H9 (cell line): ENCODE results near the gene DCAF11. TPM values are rescaled to one million over a fixed set of nuclear protein-coding genes. Genes with fewer than 3 reads are reported as not detected.

ENCODE experiments used
- DNase-seq: peaks from one replicate; pipeline ENCODE4 v3.0.0-alpha.2; 2017
- H2AFZ ChIP-seq: one replicate; pipeline ENCODE4 v1.6.1; 2013; ENCODE audit warnings: mild to moderate bottlenecking, low read length, control low read depth, moderate library complexity
- H2AK5ac ChIP-seq: 2 replicates; pipeline ENCODE4 v1.6.1; 2013; ENCODE audit warnings: low read length, control low read depth, mixed read lengths; ENCODE audit not compliant: insufficient read length
- H2BK120ac ChIP-seq: one replicate; pipeline ENCODE4 v1.6.1; 2013; ENCODE audit warnings: low read depth, mild to moderate bottlenecking, low read length, control low read depth, inconsistent platforms; ENCODE audit not compliant: poor library complexity, severe bottlenecking
- H2BK12ac ChIP-seq: 2 replicates; pipeline ENCODE4 v1.6.1; 2013; ENCODE audit warnings: low read length, control low read depth, mixed read lengths, low read depth; ENCODE audit not compliant: insufficient read length
- H2BK15ac ChIP-seq: 2 replicates; pipeline ENCODE4 v1.6.1; 2013; ENCODE audit warnings: low read depth, low read length, control low read depth
- H2BK20ac ChIP-seq: one replicate; pipeline ENCODE4 v1.6.1; 2013; ENCODE audit warnings: low read depth, mild to moderate bottlenecking, low read length, control low read depth, inconsistent platforms; ENCODE audit not compliant: poor library complexity, severe bottlenecking
- H2BK5ac ChIP-seq: 2 replicates; pipeline ENCODE4 v1.6.1; 2013; ENCODE audit warnings: low read length, control low read depth, mixed read lengths; ENCODE audit not compliant: insufficient read length
- H3K14ac ChIP-seq: 2 replicates; pipeline ENCODE4 v1.6.1; 2013; ENCODE audit warnings: low read length, control low read depth; ENCODE audit not compliant: insufficient read depth
- H3K18ac ChIP-seq: 2 replicates; pipeline ENCODE4 v1.6.1; 2013; ENCODE audit warnings: low read depth, mild to moderate bottlenecking, mixed read lengths, low read length, control low read depth; ENCODE audit not compliant: insufficient read length
- H3K23ac ChIP-seq: 2 replicates; pipeline ENCODE4 v1.6.1; 2013; ENCODE audit warnings: low read length, control low read depth, mixed read lengths, low read depth; ENCODE audit not compliant: insufficient read length
- H3K23me2 ChIP-seq: 2 replicates; pipeline ENCODE4 v1.6.1; 2013; ENCODE audit warnings: low read depth, mild to moderate bottlenecking, mixed read lengths, low read length, control low read depth; ENCODE audit not compliant: insufficient read length, poor library complexity, severe bottlenecking
- H3K27ac ChIP-seq: 2 replicates; pipeline ENCODE4 v1.5.1; 2013; ENCODE audit warnings: low read length, control low read depth, mixed read lengths, low read depth; ENCODE audit not compliant: insufficient read length
- H3K27me3 ChIP-seq: 2 replicates; pipeline ENCODE4 v1.6.1; 2013; ENCODE audit warnings: low read length, control low read depth, inconsistent platforms; ENCODE audit not compliant: insufficient read depth
- H3K4ac ChIP-seq: 2 replicates; pipeline ENCODE4 v1.6.1; 2013; ENCODE audit warnings: low read depth, mild to moderate bottlenecking, control low read depth, inconsistent platforms, low read length, moderate library complexity
- H3K4me1 ChIP-seq: 2 replicates; pipeline ENCODE4 v1.6.1; 2013; ENCODE audit warnings: low read length, control low read depth, inconsistent platforms; ENCODE audit not compliant: insufficient read depth
- H3K4me2 ChIP-seq: 2 replicates; pipeline ENCODE4 v1.6.1; 2013; ENCODE audit warnings: low read length, control low read depth, mixed read lengths; ENCODE audit not compliant: insufficient read length, insufficient read depth
- H3K56ac ChIP-seq: 2 replicates; pipeline ENCODE4 v1.6.1; 2013; ENCODE audit warnings: low read depth, mild to moderate bottlenecking, mixed read lengths, low read length, control low read depth; ENCODE audit not compliant: insufficient read length
- H3K79me1 ChIP-seq: 2 replicates; pipeline ENCODE4 v1.6.1; 2013; ENCODE audit warnings: low read depth, mild to moderate bottlenecking, moderate library complexity, low read length, control low read depth, inconsistent platforms; ENCODE audit not compliant: insufficient read depth, poor library complexity, severe bottlenecking
- H3K79me2 ChIP-seq: 2 replicates; pipeline ENCODE4 v1.6.1; 2013; ENCODE audit warnings: low read length, control low read depth, inconsistent platforms; ENCODE audit not compliant: insufficient read depth
- H3K9ac ChIP-seq: 2 replicates; pipeline ENCODE4 v1.6.1; 2013; ENCODE audit warnings: low read length, control low read depth, mixed read lengths; ENCODE audit not compliant: insufficient read length; ENCODE audit errors: extremely low read depth
- H3K9me3 ChIP-seq: one replicate; pipeline ENCODE4 v1.6.1; 2013; ENCODE audit warnings: low read depth, low read length, inconsistent platforms; ENCODE audit not compliant: control insufficient read depth
- H3T11ph ChIP-seq: one replicate; pipeline ENCODE4 v1.6.1; 2013; ENCODE audit warnings: mild to moderate bottlenecking, low read length, control low read depth, inconsistent platforms
- H4K20me1 ChIP-seq: one replicate; pipeline ENCODE4 v1.6.1; 2013; ENCODE audit not compliant: control insufficient read depth, insufficient read length, insufficient read depth
- H4K5ac ChIP-seq: 2 replicates; pipeline ENCODE4 v1.6.1; 2013; ENCODE audit warnings: low read depth, mild to moderate bottlenecking, mixed read lengths, low read length, control low read depth; ENCODE audit not compliant: insufficient read length
- H4K8ac ChIP-seq: replicated peaks from 2 replicates; pipeline ENCODE4 v1.6.1; 2013; ENCODE audit warnings: low read length, control low read depth, mixed read lengths, low read depth; ENCODE audit not compliant: insufficient read length
- H4K91ac ChIP-seq: 2 replicates; pipeline ENCODE4 v1.6.1; 2013; ENCODE audit warnings: low read depth, mild to moderate bottlenecking, moderate library complexity, mixed read lengths, low read length, control low read depth; ENCODE audit not compliant: insufficient read length
- H3K27ac Mint-ChIP-seq, 3 experiments: 2 replicates in 2 of 3; 3 replicates in 1 of 3; pipeline ENCODE4 v1.8.0; 2020 to 2021; ENCODE audit warnings: mixed read lengths in 3 of 3, mild to moderate bottlenecking in 1 of 3, moderate library complexity in 1 of 3
- H3K27me3 Mint-ChIP-seq: 2 replicates; pipeline ENCODE4 v1.8.0; 2021; ENCODE audit warnings: low read depth, mild to moderate bottlenecking, moderate library complexity, mixed read lengths
- H3K36me3 Mint-ChIP-seq, 3 experiments: 2 replicates in 2 of 3; 3 replicates in 1 of 3; pipeline ENCODE4 v1.8.0; 2020 to 2021; ENCODE audit warnings: low read depth in 3 of 3, mixed read lengths in 3 of 3; ENCODE audit not compliant: insufficient read depth in 1 of 3
- H3K4me1 Mint-ChIP-seq, 2 experiments: 2 replicates each; pipeline ENCODE4 v1.8.0; 2020; ENCODE audit warnings: mixed read lengths in 2 of 2
- H3K4me3 Mint-ChIP-seq, 2 experiments: 2 replicates in 1 of 2; 3 replicates in 1 of 2; pipeline ENCODE4 v1.8.0; 2020 to 2021; ENCODE audit warnings: mild to moderate bottlenecking in 2 of 2, mixed read lengths in 2 of 2, moderate library complexity in 1 of 2
- H3K9me3 Mint-ChIP-seq, 2 experiments: 2 replicates in 1 of 2; 3 replicates in 1 of 2; pipeline ENCODE4 v1.8.0; 2020; ENCODE audit warnings: mild to moderate bottlenecking in 2 of 2, mixed read lengths in 2 of 2, moderate library complexity in 1 of 2
- CTCF ChIP-seq: fragments of 200-600 bp; sonication (generic); conservative IDR thresholded peaks from 3 replicates; pipeline ENCODE4 v1.8.0; 2021; ENCODE audit warnings: antibody characterized with exemption, mild to moderate bottlenecking
- WGBS: extraction: QIAGEN DNeasy Blood & Tissue Kit; methylation state at CpG from one replicate; pipeline ENCODE4 v1.1.7; 2013; ENCODE audit warnings: missing lambda C conversion rate, low lambda C conversion rate, mixed read lengths; ENCODE audit not compliant: insufficient read length; ENCODE audit errors: extremely low coverage; 5-methylcytosine and 5-hydroxymethylcytosine counted together
- total RNA-seq: library from RNA; stranded (reverse); gene quantifications from 2 replicates; pipeline ENCODE4 v1.2.1, GENCODE V29; 2021

Gene DCAF11
- total RNA-seq, 1 experiment from 2014 or later: 73.4 TPM

- no peak overlapping the region for H3T11ph ChIP-seq
- no peaks in the 10 kb centered on the region for H4K20me1 ChIP-seq
- Mint-ChIP-seq H3K27ac (peak overlapping the region in 1 of 3 experiments; percentile 79; a peak in 2 of 7 replicates), H3K27me3 (no peaks in the 10 kb centered on the region; the same call in 1 of the 2 replicates), H3K4me3 (no peak overlapping the region; a peak in 1 of 5 replicates), H3K9me3 (no peaks in the 10 kb centered on the region), H3K4me1 (peaks cover 11 to 13% of the 10 kb centered on the region in 2 experiments), H3K36me3 (peaks cover 30 to 64% (median 61%) of the 10 kb centered on the region in 3 experiments)
- no peak overlapping the region for H2AK5ac ChIP-seq
- H3K79me1 ChIP-seq: no peaks in the 10 kb centered on the region
- H3K23me2 ChIP-seq: no peaks in the 10 kb centered on the region
- WGBS: no CpG with 5 or more reads among the region's 11 CpGs
- H3K56ac ChIP-seq: no peak overlapping the region
- H2BK120ac ChIP-seq: no peak overlapping the region
- no peak overlapping the region for H2BK15ac ChIP-seq
- no peak overlapping the region for H2BK20ac ChIP-seq
- H3K27ac ChIP-seq: no peak overlapping the region
- H2BK12ac ChIP-seq: no peak overlapping the region
- no peak overlapping the region for H3K18ac ChIP-seq
- H2BK5ac ChIP-seq: no peak overlapping the region
- no peak overlapping the region for H3K4me2 ChIP-seq
- no peak overlapping the region for H3K23ac ChIP-seq
- no peak overlapping the region for H3K9ac ChIP-seq
- no peaks in the 10 kb centered on the region for H3K79me2 ChIP-seq
- no peak overlapping the region for H4K5ac ChIP-seq
- H4K91ac ChIP-seq: no peak overlapping the region
- H3K27me3 ChIP-seq: no peaks in the 10 kb centered on the region
- H3K4me1 ChIP-seq: no peaks in the 10 kb centered on the region
- no peak for DNase-seq
- H3K14ac ChIP-seq: no peak overlapping the region
- no peak for TF ChIP-seq CTCF
- no peak overlapping the region for H4K8ac ChIP-seq
- H3K9me3 ChIP-seq: no peaks in the 10 kb centered on the region
- no peak overlapping the region for H2AFZ ChIP-seq
- H3K4ac ChIP-seq: no peak overlapping the region
These were observed 45.4 kb downstream of the DCAF11 start for GRCh38 chr14:24159777-24160498.
